Measurements from ENCODE around the gene FRMD7. TPM values are rescaled to one million over a fixed set of nuclear protein-coding genes. Genes with fewer than 3 reads are reported as not detected.

The FRMD7 gene, protein sequence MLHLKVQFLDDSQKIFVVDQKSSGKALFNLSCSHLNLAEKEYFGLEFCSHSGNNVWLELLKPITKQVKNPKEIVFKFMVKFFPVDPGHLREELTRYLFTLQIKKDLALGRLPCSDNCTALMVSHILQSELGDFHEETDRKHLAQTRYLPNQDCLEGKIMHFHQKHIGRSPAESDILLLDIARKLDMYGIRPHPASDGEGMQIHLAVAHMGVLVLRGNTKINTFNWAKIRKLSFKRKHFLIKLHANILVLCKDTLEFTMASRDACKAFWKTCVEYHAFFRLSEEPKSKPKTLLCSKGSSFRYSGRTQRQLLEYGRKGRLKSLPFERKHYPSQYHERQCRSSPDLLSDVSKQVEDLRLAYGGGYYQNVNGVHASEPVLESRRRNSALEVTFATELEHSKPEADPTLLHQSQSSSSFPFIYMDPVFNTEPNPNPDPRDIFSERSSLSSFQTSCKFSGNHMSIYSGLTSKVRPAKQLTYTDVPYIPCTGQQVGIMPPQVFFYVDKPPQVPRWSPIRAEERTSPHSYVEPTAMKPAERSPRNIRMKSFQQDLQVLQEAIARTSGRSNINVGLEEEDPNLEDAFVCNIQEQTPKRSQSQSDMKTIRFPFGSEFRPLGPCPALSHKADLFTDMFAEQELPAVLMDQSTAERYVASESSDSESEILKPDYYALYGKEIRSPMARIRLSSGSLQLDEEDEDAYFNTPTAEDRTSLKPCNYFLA
- not detected for total RNA-seq

DNA sequence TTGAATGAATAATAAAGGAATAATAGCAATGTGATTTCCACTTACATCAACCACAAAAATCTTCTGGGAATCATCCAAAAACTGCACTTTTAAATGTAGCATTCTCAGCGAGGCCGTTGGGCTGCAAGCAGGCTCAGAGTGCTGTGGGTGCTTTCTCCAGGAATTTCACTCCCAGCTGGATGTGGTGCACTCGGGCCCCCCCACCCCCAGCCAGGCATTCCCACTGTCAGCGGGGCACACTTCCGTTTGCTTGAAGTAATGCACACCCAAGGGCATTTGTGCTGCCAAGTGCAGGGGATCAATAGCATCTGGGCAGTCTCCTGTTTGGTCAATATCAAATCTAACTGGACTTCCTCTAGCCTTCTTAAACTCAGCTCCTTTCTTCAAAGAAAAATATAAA is at the start of gene FRMD7:
Gene FRMD7 (minus strand): TSS at position 278 of the 400 bp plus-strand sequence. CDS start 176 bp downstream, at position 102.
- H3K4me3 ChIP-seq: no peak within 1 kb of the TSS
- H3K36me3 ChIP-seq: no peaks in the 10 kb centered on the region
- no peak for DNase-seq (ENCODE audit: low spot score)
- WGBS: 21% methylated on average over 5 of the region's 5 CpGs
- H3K4me1 ChIP-seq (replicated peaks): no peaks in the 10 kb centered on the region
- no peak for TF ChIP-seq POLR2A (IDR thresholded peaks at IDR 0.05)
- TF ChIP-seq POLR2AphosphoS5 (IDR thresholded peaks at IDR 0.05): no peak
- TF ChIP-seq, protein P1, sequence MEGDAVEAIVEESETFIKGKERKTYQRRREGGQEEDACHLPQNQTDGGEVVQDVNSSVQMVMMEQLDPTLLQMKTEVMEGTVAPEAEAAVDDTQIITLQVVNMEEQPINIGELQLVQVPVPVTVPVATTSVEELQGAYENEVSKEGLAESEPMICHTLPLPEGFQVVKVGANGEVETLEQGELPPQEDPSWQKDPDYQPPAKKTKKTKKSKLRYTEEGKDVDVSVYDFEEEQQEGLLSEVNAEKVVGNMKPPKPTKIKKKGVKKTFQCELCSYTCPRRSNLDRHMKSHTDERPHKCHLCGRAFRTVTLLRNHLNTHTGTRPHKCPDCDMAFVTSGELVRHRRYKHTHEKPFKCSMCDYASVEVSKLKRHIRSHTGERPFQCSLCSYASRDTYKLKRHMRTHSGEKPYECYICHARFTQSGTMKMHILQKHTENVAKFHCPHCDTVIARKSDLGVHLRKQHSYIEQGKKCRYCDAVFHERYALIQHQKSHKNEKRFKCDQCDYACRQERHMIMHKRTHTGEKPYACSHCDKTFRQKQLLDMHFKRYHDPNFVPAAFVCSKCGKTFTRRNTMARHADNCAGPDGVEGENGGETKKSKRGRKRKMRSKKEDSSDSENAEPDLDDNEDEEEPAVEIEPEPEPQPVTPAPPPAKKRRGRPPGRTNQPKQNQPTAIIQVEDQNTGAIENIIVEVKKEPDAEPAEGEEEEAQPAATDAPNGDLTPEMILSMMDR (IDR thresholded peaks at IDR 0.05): no peak
- intact Hi-C loops (cut with DNase I): no loop called here
- H3K27me3 ChIP-seq (replicated peaks; ENCODE audit: insufficient read depth): no peaks in the 10 kb centered on the region
- H3K9me3 ChIP-seq: no peaks in the 10 kb centered on the region
- H3K27ac ChIP-seq: no peak within 1 kb of the TSS

DNA sequence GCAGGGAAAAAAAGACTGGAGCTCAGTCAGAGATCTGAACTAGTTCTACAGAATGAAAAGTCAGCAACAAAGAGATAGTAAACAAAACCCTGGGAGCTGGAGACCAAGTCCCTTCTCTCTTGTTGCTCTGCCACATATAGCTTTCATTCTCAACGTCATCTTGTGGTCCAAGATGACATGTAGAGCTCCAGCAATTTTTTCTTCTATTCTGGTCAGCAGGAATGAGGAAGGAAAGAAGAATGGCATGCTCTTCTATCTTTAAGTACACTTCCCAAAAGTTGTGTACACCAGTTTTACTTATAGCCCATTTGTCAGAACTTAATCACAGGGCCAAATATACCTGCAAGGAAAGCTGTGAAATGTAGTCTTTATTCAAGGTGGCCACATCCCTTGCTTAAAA is 45.8 kb upstream of the FRMD7 start:
- intact Hi-C loops (cut with DNase I): no loop called here
- no peaks in the 10 kb centered on the region for H3K4me1 ChIP-seq (replicated peaks)
- DNase-seq (ENCODE audit: low spot score): no peak
- no peaks in the 10 kb centered on the region for H3K9me3 ChIP-seq
- no peak overlapping the region for H3K4me3 ChIP-seq
- no peak for TF ChIP-seq POLR2AphosphoS5 (IDR thresholded peaks at IDR 0.05)
- TF ChIP-seq, protein P1 (IDR thresholded peaks at IDR 0.05): no peak
- TF ChIP-seq POLR2A (IDR thresholded peaks at IDR 0.05): no peak
- no peak overlapping the region for H3K27ac ChIP-seq
- H3K36me3 ChIP-seq: no peaks in the 10 kb centered on the region
- 75% methylated on average over 1 of the region's 1 CpG for WGBS
- no peaks in the 10 kb centered on the region for H3K27me3 ChIP-seq (replicated peaks; ENCODE audit: insufficient read depth)

DNA sequence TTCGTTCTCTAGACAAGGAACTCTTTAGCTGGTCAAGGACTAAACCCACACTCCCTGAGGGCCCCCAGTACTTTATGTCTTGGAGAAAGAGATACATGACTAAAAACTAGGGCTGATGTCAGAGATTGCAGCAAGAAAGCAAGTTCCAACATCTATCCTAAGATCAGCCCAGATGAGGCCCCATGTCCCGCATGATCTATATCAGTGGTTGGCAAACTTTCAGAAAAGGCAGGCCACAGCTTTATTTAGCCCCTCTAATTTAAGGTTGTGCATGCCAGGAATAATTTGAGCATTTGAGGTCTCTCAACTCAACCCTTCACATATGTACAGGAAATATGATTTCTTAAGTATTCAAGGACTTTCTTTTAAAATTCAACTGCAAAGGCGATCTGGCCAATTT is 44.1 kb upstream of the FRMD7 start:
- no peaks in the 10 kb centered on the region for H3K27me3 ChIP-seq (replicated peaks; ENCODE audit: insufficient read depth)
- H3K4me3 ChIP-seq: no peak overlapping the region
- no peaks in the 10 kb centered on the region for H3K36me3 ChIP-seq
- no peaks in the 10 kb centered on the region for H3K9me3 ChIP-seq
- TF ChIP-seq POLR2AphosphoS5 (IDR thresholded peaks at IDR 0.05): no peak
- no peak for TF ChIP-seq POLR2A (IDR thresholded peaks at IDR 0.05)
- TF ChIP-seq, protein P1 (IDR thresholded peaks at IDR 0.05): no peak
- H3K27ac ChIP-seq: no peak overlapping the region
- H3K4me1 ChIP-seq (replicated peaks): no peaks in the 10 kb centered on the region
- intact Hi-C loops (cut with DNase I): no loop called here
- 82% methylated on average over 3 of the region's 3 CpGs for WGBS
- DNase-seq (ENCODE audit: low spot score): no peak

DNA sequence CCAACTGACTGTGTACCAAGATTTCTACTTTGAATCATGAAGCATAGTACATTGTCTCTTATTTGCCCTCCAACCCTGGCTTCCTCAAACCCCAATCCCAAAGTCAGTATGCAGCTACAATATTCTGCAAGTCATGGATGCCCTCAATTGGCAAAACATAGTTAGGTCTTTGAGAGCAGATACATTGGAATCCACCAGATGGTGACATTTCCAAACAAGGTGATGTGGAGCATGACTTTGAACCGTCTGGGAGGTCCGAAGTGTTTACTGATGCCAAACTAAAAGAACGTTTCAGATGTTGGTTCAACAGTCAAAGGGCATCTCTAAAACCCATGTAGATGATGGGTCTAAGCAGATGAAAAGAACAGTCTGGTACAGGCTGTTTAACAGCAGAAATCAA is 43.7 kb upstream of the FRMD7 start:
- Histone ChIP-seq H3K27me3 (replicated peaks; ENCODE audit: insufficient read depth) (no peaks in the 10 kb centered on the region), H3K4me1 (replicated peaks) (no peaks in the 10 kb centered on the region), H3K9me3 (no peaks in the 10 kb centered on the region), H3K27ac (no peak overlapping the region), H3K36me3 (no peaks in the 10 kb centered on the region), H3K4me3 (no peak overlapping the region)
- WGBS: 80% methylated on average over 3 of the region's 3 CpGs
- DNase-seq (ENCODE audit: low spot score): no peak
- intact Hi-C loops (cut with DNase I): no loop called here
- TF ChIP-seq POLR2A (IDR thresholded peaks at IDR 0.05): no peak
- TF ChIP-seq, protein P1 (IDR thresholded peaks at IDR 0.05): no peak
- no peak for TF ChIP-seq POLR2AphosphoS5 (IDR thresholded peaks at IDR 0.05)
